HEK293 (cell line): ENCODE results near the gene ZNF503.

Experiments
- BCL11B ChIP-seq: fragments of 450-650 bp; formaldehyde crosslinking; IDR thresholded peaks from 2 replicates; pipeline ENCODE4 v1.5.1; 2016; ENCODE audit warnings: low read depth, missing biosample characterization, missing genetic modification characterization
- KLF7 ChIP-seq: fragments of 450-650 bp; formaldehyde crosslinking; IDR thresholded peaks from 2 replicates; pipeline ENCODE4 v1.5.1; 2016; ENCODE audit warnings: missing biosample characterization, missing genetic modification characterization, borderline replicate concordance
- YY1 ChIP-seq: fragments of 450-650 bp; formaldehyde crosslinking; IDR thresholded peaks from 2 replicates; pipeline ENCODE4 v1.5.1; 2018; ENCODE audit warnings: missing biosample characterization, missing genetic modification characterization
- ZBTB1 ChIP-seq: fragments of 450-650 bp; formaldehyde crosslinking; IDR thresholded peaks from 2 replicates; pipeline ENCODE4 v1.5.1; 2016; ENCODE audit warnings: missing biosample characterization, missing genetic modification characterization
- ZNF239 ChIP-seq: fragments of 450-650 bp; formaldehyde crosslinking; IDR thresholded peaks from 2 replicates; pipeline ENCODE4 v1.5.1; 2016; ENCODE audit warnings: missing biosample characterization, missing genetic modification characterization
- ZNF561 ChIP-seq: fragments of 450-650 bp; IDR thresholded peaks from 2 replicates; pipeline ENCODE4 v1.5.1; 2018; ENCODE audit warnings: missing biosample characterization, missing genetic modification characterization, borderline replicate concordance
- TF ChIP-seq, protein P1 (sequence below): fragments of 450-650 bp; formaldehyde crosslinking; IDR thresholded peaks from 2 replicates; pipeline ENCODE4 v1.5.1; 2016; ENCODE audit warnings: missing biosample characterization, missing genetic modification characterization
- TF ChIP-seq, protein P2 (sequence below): fragments of 450-650 bp; formaldehyde crosslinking; IDR thresholded peaks from 2 replicates; pipeline ENCODE4 v1.5.1; 2016; ENCODE audit warnings: missing biosample characterization, missing genetic modification characterization
- TF ChIP-seq, protein P3 (sequence below): sonication (generic); formaldehyde crosslinking; IDR thresholded peaks from 2 replicates; pipeline ENCODE4 v1.8.1; 2022; ENCODE audit warnings: mild to moderate bottlenecking, moderate library complexity, missing genetic modification reagents
- TF ChIP-seq, protein P4 (sequence below): fragments of 450-650 bp; formaldehyde crosslinking; IDR thresholded peaks from 2 replicates; pipeline ENCODE4 v1.5.1; 2016; ENCODE audit warnings: missing biosample characterization, missing genetic modification characterization, borderline replicate concordance
- TF ChIP-seq, protein P5 (sequence below): fragments of 450-650 bp; formaldehyde crosslinking; IDR thresholded peaks from 2 replicates; pipeline ENCODE4 v1.5.1; 2016; ENCODE audit warnings: missing biosample characterization, missing genetic modification characterization
- TF ChIP-seq, protein P6 (sequence below): fragments of 450-650 bp; formaldehyde crosslinking; IDR thresholded peaks from 2 replicates; pipeline ENCODE4 v1.5.1; 2016; ENCODE audit warnings: missing biosample characterization, missing genetic modification characterization

DNA sequence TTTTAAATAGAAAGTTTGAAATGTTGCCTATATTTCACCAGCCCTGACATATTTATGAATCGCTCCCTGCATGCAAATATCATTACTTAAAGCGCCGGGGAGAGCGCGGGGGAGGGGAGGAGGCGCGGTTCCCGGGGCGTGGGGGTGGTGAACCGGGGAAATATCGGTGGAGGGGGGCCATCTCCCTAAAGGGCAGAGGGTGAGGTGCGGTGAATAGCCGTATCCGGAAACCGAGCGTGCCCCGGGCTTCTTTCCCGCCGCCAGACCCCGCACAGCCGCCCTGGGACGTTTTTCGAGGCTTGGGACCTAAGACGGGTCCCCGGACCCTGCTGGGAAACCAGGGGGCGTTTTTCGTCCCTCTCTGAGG is 6.9 kb upstream of the ZNF503 start:
- TF ChIP-seq, protein P1, sequence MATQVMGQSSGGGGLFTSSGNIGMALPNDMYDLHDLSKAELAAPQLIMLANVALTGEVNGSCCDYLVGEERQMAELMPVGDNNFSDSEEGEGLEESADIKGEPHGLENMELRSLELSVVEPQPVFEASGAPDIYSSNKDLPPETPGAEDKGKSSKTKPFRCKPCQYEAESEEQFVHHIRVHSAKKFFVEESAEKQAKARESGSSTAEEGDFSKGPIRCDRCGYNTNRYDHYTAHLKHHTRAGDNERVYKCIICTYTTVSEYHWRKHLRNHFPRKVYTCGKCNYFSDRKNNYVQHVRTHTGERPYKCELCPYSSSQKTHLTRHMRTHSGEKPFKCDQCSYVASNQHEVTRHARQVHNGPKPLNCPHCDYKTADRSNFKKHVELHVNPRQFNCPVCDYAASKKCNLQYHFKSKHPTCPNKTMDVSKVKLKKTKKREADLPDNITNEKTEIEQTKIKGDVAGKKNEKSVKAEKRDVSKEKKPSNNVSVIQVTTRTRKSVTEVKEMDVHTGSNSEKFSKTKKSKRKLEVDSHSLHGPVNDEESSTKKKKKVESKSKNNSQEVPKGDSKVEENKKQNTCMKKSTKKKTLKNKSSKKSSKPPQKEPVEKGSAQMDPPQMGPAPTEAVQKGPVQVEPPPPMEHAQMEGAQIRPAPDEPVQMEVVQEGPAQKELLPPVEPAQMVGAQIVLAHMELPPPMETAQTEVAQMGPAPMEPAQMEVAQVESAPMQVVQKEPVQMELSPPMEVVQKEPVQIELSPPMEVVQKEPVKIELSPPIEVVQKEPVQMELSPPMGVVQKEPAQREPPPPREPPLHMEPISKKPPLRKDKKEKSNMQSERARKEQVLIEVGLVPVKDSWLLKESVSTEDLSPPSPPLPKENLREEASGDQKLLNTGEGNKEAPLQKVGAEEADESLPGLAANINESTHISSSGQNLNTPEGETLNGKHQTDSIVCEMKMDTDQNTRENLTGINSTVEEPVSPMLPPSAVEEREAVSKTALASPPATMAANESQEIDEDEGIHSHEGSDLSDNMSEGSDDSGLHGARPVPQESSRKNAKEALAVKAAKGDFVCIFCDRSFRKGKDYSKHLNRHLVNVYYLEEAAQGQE (tag by site-specific recombination), result no peak
- no peak for TF ChIP-seq ZNF239
- TF ChIP-seq BCL11B (tag by site-specific recombination), result no peak
- TF ChIP-seq, protein P2, sequence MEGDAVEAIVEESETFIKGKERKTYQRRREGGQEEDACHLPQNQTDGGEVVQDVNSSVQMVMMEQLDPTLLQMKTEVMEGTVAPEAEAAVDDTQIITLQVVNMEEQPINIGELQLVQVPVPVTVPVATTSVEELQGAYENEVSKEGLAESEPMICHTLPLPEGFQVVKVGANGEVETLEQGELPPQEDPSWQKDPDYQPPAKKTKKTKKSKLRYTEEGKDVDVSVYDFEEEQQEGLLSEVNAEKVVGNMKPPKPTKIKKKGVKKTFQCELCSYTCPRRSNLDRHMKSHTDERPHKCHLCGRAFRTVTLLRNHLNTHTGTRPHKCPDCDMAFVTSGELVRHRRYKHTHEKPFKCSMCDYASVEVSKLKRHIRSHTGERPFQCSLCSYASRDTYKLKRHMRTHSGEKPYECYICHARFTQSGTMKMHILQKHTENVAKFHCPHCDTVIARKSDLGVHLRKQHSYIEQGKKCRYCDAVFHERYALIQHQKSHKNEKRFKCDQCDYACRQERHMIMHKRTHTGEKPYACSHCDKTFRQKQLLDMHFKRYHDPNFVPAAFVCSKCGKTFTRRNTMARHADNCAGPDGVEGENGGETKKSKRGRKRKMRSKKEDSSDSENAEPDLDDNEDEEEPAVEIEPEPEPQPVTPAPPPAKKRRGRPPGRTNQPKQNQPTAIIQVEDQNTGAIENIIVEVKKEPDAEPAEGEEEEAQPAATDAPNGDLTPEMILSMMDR, result no peak
- TF ChIP-seq ZNF561 (tag by site-specific recombination), result no peak
- TF ChIP-seq, protein P3, sequence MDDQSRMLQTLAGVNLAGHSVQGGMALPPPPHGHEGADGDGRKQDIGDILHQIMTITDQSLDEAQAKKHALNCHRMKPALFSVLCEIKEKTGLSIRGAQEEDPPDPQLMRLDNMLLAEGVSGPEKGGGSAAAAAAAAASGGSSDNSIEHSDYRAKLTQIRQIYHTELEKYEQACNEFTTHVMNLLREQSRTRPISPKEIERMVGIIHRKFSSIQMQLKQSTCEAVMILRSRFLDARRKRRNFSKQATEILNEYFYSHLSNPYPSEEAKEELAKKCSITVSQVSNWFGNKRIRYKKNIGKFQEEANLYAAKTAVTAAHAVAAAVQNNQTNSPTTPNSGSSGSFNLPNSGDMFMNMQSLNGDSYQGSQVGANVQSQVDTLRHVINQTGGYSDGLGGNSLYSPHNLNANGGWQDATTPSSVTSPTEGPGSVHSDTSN, result no peak
- TF ChIP-seq, protein P4, sequence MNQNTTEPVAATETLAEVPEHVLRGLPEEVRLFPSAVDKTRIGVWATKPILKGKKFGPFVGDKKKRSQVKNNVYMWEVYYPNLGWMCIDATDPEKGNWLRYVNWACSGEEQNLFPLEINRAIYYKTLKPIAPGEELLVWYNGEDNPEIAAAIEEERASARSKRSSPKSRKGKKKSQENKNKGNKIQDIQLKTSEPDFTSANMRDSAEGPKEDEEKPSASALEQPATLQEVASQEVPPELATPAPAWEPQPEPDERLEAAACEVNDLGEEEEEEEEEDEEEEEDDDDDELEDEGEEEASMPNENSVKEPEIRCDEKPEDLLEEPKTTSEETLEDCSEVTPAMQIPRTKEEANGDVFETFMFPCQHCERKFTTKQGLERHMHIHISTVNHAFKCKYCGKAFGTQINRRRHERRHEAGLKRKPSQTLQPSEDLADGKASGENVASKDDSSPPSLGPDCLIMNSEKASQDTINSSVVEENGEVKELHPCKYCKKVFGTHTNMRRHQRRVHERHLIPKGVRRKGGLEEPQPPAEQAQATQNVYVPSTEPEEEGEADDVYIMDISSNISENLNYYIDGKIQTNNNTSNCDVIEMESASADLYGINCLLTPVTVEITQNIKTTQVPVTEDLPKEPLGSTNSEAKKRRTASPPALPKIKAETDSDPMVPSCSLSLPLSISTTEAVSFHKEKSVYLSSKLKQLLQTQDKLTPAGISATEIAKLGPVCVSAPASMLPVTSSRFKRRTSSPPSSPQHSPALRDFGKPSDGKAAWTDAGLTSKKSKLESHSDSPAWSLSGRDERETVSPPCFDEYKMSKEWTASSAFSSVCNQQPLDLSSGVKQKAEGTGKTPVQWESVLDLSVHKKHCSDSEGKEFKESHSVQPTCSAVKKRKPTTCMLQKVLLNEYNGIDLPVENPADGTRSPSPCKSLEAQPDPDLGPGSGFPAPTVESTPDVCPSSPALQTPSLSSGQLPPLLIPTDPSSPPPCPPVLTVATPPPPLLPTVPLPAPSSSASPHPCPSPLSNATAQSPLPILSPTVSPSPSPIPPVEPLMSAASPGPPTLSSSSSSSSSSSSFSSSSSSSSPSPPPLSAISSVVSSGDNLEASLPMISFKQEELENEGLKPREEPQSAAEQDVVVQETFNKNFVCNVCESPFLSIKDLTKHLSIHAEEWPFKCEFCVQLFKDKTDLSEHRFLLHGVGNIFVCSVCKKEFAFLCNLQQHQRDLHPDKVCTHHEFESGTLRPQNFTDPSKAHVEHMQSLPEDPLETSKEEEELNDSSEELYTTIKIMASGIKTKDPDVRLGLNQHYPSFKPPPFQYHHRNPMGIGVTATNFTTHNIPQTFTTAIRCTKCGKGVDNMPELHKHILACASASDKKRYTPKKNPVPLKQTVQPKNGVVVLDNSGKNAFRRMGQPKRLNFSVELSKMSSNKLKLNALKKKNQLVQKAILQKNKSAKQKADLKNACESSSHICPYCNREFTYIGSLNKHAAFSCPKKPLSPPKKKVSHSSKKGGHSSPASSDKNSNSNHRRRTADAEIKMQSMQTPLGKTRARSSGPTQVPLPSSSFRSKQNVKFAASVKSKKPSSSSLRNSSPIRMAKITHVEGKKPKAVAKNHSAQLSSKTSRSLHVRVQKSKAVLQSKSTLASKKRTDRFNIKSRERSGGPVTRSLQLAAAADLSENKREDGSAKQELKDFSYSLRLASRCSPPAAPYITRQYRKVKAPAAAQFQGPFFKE, result no peak
- TF ChIP-seq YY1, result no peak
- no peak for TF ChIP-seq ZBTB1 (tag by site-specific recombination)
- TF ChIP-seq KLF7, result no peak
- TF ChIP-seq, protein P5, sequence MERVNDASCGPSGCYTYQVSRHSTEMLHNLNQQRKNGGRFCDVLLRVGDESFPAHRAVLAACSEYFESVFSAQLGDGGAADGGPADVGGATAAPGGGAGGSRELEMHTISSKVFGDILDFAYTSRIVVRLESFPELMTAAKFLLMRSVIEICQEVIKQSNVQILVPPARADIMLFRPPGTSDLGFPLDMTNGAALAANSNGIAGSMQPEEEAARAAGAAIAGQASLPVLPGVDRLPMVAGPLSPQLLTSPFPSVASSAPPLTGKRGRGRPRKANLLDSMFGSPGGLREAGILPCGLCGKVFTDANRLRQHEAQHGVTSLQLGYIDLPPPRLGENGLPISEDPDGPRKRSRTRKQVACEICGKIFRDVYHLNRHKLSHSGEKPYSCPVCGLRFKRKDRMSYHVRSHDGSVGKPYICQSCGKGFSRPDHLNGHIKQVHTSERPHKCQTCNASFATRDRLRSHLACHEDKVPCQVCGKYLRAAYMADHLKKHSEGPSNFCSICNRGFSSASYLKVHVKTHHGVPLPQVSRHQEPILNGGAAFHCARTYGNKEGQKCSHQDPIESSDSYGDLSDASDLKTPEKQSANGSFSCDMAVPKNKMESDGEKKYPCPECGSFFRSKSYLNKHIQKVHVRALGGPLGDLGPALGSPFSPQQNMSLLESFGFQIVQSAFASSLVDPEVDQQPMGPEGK (tag by site-specific recombination), result no peak
- TF ChIP-seq, protein P6, sequence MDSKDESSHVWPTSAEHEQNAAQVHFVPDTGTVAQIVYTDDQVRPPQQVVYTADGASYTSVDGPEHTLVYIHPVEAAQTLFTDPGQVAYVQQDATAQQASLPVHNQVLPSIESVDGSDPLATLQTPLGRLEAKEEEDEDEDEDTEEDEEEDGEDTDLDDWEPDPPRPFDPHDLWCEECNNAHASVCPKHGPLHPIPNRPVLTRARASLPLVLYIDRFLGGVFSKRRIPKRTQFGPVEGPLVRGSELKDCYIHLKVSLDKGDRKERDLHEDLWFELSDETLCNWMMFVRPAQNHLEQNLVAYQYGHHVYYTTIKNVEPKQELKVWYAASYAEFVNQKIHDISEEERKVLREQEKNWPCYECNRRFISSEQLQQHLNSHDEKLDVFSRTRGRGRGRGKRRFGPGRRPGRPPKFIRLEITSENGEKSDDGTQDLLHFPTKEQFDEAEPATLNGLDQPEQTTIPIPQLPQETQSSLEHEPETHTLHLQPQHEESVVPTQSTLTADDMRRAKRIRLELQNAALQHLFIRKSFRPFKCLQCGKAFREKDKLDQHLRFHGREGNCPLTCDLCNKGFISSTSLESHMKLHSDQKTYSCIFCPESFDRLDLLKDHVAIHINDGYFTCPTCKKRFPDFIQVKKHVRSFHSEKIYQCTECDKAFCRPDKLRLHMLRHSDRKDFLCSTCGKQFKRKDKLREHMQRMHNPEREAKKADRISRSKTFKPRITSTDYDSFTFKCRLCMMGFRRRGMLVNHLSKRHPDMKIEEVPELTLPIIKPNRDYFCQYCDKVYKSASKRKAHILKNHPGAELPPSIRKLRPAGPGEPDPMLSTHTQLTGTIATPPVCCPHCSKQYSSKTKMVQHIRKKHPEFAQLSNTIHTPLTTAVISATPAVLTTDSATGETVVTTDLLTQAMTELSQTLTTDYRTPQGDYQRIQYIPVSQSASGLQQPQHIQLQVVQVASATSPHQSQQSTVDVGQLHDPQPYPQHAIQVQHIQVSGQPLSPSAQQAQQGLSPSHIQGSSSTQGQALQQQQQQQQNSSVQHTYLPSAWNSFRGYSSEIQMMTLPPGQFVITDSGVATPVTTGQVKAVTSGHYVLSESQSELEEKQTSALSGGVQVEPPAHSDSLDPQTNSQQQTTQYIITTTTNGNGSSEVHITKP, result no peak
